AG04450 (cell line): ENCODE results near the gene BCO1. TPM values are rescaled to one million over a fixed set of nuclear protein-coding genes. Genes with fewer than 3 reads are reported as not detected.

Source experiments
- CTCF ChIA-PET: fragments of 300-600, 350-600 bp; formaldehyde crosslinking; extraction: SDS; loops from one replicate; lab custom pipeline; 2022; ENCODE audit warnings: antibody characterized with exemption, inconsistent platforms; lab: Charles Lee
- POLR2A ChIA-PET: fragments of 350-600 bp; formaldehyde crosslinking; extraction: SDS; loops from one replicate; lab custom pipeline; 2021; ENCODE audit warnings: antibody characterized with exemption, inconsistent platforms; lab: Yijun Ruan, JAX
- DNase-seq: peaks from one replicate; pipeline ENCODE4 v3.0.0-alpha.2; 2011; ENCODE audit warnings: low read depth, low spot score
- H3K27ac ChIP-seq: one replicate; pipeline ENCODE4 v1.5.1; 2012; ENCODE audit warnings: low read depth, low read length, control low read depth
- H3K27me3 ChIP-seq: one replicate; pipeline ENCODE4 v1.6.0; 2012; ENCODE audit warnings: low read length; ENCODE audit not compliant: control insufficient read depth, insufficient read depth
- H3K4me3 ChIP-seq: 2 replicates; pipeline ENCODE4 v1.5.1; 2011; ENCODE audit warnings: mild to moderate bottlenecking, low read depth, low read length, control low read depth
- H3K9me3 ChIP-seq: 2 replicates; pipeline ENCODE4 v1.5.1; 2012; ENCODE audit warnings: low read length; ENCODE audit not compliant: control insufficient read depth, insufficient read depth
- polyA plus RNA-seq: library from polyadenylated mRNA; depleted of rRNA; stranded (reverse); fragments of >200 nt; gene quantifications from 2 replicates; pipeline ENCODE4 v1.2.3, GENCODE V29; 2011
- TF ChIP-seq, protein P1 (sequence below): IDR thresholded peaks from 2 replicates; pipeline ENCODE4 v1.5.1; 2011; ENCODE audit warnings: low read depth, low read length, control low read depth, inconsistent platforms

Gene BCO1
- polyA plus RNA-seq, 1 experiment: not detected

DNA sequence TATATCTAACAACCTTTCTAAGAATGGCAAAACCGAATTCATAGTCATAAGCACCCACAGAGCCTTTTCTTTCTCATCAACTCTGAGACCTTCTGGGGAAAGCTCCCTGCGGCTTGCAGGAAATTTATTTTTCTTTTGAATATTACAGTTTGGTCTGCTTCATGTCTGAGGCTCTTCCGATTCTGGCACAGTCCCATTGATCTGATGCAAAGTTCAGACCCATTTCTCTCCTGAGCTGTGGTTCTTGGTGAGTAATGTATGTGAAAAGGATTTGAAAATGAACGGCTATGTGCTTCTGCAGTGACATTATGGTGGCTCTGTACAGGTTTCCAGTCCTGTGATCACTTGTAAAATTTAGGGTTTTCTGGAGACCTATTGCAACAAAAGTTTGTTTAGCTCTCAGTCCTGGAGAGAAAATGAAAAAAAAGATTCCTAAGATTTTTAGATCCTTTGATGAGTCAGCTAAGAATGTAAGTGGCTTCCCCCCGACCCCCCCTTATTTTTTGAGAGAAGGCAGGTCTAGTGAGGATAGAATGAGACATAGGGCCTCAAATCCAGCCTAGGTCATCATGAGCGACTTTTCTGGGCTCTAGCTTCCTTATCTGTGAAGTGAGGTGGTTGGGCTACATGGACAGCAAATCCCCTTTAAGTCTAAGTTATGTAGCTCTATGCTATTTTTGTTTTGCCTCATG, 80.9 kb downstream of the BCO1 start:
- Histone ChIP-seq H3K27me3 (no peaks in the 10 kb centered on the region), H3K9me3 (no peaks in the 10 kb centered on the region), H3K27ac (peak overlapping the region; percentile 55), H3K4me3 (peak overlapping the region; percentile 29; the same call in 1 of the 2 replicates)
- CTCF ChIA-PET: interaction anchor here (0.8 to 2.5 kb wide), 6 partner anchors 46 to 418 kb away, joined by 3 to 11 read pairs (median 8); partner anchors contain the start of gene ATMIN
- POLR2A ChIA-PET: no interaction called here
- peak; percentile 20 for DNase-seq
- TF ChIP-seq, protein P1, sequence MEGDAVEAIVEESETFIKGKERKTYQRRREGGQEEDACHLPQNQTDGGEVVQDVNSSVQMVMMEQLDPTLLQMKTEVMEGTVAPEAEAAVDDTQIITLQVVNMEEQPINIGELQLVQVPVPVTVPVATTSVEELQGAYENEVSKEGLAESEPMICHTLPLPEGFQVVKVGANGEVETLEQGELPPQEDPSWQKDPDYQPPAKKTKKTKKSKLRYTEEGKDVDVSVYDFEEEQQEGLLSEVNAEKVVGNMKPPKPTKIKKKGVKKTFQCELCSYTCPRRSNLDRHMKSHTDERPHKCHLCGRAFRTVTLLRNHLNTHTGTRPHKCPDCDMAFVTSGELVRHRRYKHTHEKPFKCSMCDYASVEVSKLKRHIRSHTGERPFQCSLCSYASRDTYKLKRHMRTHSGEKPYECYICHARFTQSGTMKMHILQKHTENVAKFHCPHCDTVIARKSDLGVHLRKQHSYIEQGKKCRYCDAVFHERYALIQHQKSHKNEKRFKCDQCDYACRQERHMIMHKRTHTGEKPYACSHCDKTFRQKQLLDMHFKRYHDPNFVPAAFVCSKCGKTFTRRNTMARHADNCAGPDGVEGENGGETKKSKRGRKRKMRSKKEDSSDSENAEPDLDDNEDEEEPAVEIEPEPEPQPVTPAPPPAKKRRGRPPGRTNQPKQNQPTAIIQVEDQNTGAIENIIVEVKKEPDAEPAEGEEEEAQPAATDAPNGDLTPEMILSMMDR: no peak

DNA sequence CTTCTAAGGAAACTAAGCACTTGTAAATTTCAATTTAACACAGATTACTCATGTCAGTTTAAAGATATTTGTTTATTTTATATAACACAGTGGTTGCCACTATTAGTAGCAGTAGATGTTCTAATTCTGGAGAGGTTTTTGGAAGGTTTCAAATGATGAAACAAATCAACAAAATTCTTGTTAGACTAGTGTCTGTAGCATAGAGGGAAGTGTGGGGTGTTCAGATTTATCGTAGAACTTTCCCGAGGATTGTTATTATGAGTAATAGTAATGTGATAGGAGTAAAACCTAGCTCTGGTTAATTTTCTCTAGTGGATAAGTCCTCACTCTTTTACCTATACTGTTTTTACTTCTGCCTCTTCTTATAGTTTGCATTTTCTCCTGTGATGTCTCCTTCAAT, 82.5 kb downstream of the BCO1 start:
- Histone ChIP-seq H3K9me3 (no peaks in the 10 kb centered on the region), H3K4me3 (no peak overlapping the region), H3K27me3 (no peaks in the 10 kb centered on the region), H3K27ac (no peak overlapping the region)
- POLR2A ChIA-PET: no interaction called here
- TF ChIP-seq, protein P1: no peak
- no peak for DNase-seq
- CTCF ChIA-PET: no interaction called here

DNA sequence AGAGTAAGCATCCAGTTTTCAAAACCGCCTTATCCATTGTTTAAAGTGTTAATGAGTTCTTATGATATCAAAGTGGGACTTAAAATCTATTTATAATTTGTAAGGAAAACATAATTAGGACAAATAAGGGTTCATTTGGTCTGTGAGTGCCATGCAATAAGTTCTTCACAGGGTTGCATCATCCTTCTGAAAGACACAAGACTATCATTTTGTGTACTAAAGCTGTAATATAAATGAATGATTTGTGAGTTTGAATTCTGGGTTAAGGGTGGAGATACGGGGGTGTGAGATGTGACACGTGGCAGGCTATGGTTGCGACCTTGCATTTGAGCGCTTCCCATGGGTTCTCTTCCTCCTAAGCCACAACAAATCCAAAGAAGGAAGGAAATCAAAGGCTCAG, 83.0 kb downstream of the BCO1 start:
- H3K27ac ChIP-seq: no peak overlapping the region
- no peak overlapping the region for H3K4me3 ChIP-seq
- ChIA-PET CTCF (no interaction called here), POLR2A (no interaction called here)
- TF ChIP-seq, protein P1: no peak
- no peaks in the 10 kb centered on the region for H3K27me3 ChIP-seq
- H3K9me3 ChIP-seq: no peaks in the 10 kb centered on the region
- no peak for DNase-seq

- Histone ChIP-seq H3K27me3 (no peaks in the 10 kb centered on the region), H3K9me3 (no peaks in the 10 kb centered on the region), H3K4me3 (no peak overlapping the region), H3K27ac (no peak overlapping the region)
- no peak for DNase-seq
- ChIA-PET CTCF (interaction anchor here (0.5 to 0.7 kb wide), 2 partner anchors 64 to 1043 kb away, joined by 3 read pairs; no protein-coding TSS in a partner anchor), POLR2A (no interaction called here)
- TF ChIP-seq, protein P1: no peak
Measured at GRCh38 chr16:81324808-81325207, 86.3 kb downstream of the BCO1 start.

GRCh38 chr16:81327011-81327410, 88.5 kb downstream of the BCO1 start:
- H3K9me3 ChIP-seq: no peaks in the 10 kb centered on the region
- CTCF ChIA-PET: interaction anchor here (0.6 to 1.3 kb wide), 2 partner anchors 66 to 680 kb away, joined by 3 to 4 read pairs; no protein-coding TSS in a partner anchor
- H3K27ac ChIP-seq: no peak overlapping the region
- no peak for DNase-seq
- POLR2A ChIA-PET: no interaction called here
- TF ChIP-seq, protein P1: no peak
- H3K4me3 ChIP-seq: no peak overlapping the region
- no peaks in the 10 kb centered on the region for H3K27me3 ChIP-seq
